Measurements from ENCODE around the gene CPXM2.
"Not testable (repeated sequence)": the region's sequence is repeated elsewhere in the genome, so short reads cannot be mapped to it uniquely, and the experiment has no call there.

CPXM2 gene

DNA sequence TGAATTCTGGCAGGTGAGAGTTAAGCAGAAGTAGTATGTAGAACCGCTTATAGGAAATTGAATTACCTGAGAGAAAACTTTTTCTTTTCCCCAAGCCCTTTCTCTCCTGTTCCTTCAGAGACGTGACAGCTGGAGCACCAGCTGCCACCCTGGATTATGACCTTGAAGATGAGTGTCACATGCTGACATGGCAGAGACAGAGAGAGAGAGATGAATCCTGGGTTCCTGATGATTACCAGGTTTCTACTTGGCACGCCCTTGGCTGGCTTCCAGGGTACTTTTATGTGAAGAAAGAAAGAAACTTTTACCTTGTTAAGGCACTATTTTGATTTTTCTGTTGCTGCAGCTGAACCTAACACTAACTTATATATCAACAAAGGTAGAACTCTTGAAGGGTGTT, 125.6 kb downstream of the CPXM2 start:
- DNase-seq: no peak

DNA sequence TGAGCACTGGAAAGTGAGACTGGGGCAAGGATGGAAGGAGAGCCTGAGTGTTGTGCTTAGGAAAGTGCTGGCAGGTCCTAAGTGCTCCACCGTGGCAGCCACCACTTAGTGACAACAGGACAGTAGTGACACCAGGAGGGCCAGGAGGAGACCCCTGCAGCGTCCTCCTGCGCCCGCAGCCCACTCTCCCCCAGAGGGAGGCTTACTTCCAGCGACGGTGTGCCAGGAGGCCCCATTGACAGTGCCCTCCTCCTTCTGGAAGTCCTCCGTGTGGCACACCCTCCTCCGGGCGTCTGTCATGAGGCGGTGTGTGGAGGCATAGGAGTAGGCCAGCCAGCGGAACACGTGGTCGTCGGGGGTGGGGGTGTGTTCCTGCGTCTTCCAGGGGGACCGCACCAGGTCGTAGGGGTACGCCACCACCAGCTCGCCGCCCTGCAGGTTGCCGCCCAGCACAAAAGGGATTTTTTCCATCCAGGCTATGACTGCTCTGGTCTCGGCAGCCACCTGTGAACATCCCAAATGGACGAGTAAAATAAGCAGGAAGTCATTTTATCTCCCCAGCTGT, 129.9 kb downstream of the CPXM2 start:
- no peak for DNase-seq

DNA sequence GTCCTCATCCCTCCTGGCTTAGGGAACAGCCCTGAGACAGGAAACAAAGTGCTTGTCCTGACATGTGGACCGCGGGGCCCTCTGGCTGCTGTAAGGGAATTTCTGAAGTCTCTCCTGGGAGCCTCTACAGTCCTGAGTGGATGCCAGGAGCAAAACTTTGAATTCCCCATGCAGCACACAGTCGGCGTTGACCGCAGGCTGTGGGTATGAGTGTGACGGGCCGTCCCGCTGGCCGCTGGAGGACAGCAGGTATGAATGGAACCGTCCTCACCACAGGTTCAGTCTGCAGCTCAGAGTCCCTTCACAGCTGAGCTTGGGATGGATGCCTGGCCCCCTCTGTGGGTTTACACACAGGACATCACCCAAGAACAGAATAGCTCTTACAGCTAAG, 130.6 kb downstream of the CPXM2 start:
- DNase-seq: no peak

DNA sequence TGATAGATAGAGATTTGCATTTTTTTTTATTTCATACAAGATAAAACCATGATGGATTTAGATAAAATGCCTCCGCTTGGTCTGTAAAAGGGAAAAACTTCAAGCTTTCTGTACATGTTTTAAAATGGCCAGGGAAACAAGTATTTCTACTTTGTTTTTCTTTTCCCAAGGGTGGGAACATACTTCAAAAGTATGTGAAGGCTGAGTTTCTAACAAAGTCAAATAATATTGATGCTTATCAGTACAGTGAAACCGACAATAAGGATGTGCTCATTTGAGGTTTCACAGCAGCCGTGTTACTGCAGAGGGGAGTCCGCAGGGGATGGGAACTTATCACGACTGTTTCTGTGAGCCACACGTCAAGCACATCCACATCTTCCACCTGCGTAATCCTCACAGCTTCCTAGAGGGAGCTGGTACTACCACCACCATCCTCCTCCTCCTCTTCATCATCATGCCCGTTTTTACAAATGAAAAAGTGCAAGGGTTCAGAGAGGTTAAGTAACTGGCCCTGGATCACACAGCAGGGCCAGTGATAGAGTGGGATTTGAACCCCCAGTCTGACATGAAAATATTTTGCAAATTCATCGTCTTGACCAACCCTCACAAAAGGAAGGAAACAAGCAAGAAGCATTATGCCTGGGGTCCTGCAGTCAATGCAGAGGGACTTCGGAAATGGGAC, 131.1 kb downstream of the CPXM2 start:
- no peak for DNase-seq

DNA sequence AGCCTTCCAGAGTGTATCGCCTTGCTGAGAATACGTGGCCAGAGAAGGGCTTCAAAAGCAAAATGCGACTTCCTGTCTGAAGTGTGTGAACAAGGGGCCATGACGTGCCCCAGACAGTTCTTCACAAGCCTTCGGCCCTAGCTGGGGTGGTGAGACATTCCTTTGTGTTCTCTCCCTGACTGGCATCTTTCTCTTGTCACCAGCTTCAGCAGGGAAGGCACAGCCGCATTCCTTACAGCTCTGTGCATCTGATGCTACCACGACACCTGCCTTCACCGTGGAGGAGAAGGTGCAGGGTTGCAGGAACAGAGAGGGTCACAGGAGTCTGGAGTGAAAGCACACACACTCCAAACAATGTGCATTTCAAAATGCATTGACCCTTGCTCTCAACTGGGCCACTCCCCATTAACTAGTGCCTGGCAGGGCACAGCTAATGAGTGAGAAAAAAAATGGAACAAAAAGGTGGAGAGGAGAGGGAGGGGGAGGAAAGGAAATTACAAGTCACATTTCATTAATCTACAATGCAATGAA, 132.0 kb downstream of the CPXM2 start:
- no peak for DNase-seq

DNA sequence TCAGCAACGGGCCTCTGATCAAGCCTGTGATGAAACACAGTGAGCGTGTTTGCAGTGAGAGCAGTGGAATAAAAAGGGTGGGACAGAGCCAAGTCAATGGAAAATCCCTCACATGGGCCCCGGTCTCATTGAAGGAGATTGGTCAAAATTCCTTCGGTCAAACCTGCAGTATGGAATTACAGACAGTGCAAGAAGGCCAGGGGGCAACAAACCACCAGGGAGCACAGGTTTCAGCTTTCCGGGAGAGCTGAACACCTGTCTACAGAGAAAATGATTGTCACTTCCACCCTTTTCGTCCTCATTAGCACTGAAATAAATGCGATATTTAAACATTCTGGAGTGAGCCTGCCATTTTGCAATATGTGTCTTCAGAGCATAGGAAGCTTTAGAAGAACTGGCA, 132.6 kb downstream of the CPXM2 start:
- DNase-seq: no peak

DNA sequence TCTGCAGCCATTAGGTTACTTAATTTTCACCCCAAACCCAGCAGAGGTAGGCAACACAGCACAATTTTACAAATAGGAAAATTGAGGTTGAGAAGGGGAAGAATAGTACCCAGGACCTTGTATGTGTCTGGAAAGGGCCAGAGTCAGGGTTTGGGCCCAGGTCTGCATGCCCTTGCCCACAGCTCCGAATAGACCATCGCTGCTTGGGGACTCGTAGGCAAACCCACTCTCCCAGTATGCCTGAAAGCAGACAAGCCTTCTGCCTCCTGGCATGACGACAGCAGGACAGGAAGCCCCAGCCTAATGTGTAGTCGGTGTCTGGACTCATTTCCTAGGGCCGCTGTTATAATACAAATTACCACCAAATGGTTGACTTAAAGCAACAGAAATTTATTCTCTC, 133.8 kb downstream of the CPXM2 start:
- DNase-seq: no peak

DNA sequence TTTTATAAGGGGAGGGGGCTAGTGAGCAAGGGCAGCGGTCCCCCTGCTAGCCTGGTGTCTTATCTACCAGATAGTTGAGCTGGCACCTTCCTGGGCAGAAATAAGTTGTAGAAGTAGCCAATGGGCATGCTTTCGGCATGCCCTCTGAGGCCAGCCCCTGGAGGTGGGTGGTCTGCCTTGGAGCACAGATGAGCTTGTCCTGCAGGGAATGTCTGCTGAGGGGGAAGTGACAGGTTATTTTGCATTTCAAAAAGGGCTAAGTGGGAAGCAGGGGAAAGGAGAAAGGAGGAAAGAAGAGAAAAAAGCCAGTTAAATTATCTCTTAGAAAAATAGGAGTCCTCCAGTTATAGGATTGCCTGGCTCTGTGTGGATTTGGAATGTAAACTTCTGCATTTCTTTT, 136.5 kb downstream of the CPXM2 start:
- no peak for DNase-seq

DNA sequence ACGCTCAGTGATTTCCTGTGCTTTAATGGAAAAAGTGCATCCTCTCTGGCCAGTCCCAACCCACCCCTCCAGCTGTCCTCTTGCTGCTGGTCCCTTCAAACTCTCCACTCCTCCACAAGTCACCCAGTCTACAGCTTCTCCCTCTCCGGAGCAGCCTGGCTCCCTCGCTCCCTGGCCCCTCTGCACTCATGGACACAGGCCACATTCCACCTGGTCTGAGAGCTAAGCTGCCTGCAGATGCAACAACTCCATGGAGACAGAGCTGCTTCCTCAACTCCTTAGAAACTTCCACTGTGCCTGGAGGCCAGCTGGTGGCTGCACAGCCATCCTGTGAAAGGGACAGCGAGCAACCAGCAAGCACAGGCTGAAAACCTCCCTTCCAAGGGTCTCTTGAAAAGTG, 137.5 kb downstream of the CPXM2 start:
- no peak for DNase-seq

DNA sequence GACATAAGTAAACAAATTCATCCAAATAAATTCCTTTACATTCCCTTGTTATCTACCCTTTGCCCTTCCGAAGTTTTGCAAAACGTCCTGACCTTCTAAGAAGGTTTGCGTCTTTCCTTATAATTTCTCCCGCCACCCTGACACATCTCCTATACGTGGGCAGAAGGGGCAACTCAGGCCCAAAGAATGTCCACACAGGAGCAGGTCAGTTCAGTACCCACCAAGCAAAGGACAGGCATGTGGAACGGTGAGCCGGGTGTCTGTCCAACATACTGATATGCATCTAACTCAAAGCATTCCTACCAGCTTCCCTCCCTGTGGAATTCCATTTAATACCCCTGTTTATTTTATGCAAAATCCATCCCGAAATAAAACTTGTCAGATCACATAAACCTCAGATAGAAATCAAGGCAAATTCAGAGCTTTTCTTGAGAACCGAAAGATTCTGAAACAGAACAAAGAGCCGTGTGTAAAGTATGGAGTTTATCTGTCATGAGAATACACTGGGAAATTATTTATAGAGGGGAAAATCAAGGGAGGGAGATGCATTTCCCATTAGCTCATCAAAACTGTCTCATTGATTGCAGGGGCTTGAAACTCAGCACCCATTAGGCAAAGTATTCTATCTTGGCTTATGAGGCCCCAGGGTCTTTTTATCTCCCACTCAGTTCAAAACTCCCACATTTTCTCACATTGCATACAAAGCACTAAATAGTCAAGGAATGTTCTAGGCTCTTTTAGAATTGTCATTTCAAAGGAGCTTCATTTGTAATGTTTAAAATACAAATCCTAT, 140.1 kb downstream of the CPXM2 start:
- no peak for DNase-seq

DNA sequence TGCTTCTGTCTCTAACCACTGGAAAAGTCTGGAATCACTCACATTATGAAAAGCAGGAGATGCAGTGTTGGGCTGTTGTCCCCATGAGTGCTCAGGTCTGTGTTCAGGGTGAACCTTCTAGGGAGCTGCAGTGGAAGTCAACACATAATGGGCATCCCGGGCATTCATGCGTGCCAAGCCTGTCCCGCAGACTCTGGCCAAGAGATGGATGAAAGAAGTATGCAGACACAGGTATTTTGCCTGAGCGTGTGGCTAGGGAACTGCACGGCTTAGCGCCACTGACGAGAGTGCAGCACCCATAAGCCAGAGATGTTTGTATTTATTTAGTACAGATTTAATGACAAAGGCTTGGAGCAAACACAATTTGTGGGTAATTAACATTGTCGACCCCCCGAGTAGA, 140.7 kb downstream of the CPXM2 start:
- no peak for DNase-seq

DNA sequence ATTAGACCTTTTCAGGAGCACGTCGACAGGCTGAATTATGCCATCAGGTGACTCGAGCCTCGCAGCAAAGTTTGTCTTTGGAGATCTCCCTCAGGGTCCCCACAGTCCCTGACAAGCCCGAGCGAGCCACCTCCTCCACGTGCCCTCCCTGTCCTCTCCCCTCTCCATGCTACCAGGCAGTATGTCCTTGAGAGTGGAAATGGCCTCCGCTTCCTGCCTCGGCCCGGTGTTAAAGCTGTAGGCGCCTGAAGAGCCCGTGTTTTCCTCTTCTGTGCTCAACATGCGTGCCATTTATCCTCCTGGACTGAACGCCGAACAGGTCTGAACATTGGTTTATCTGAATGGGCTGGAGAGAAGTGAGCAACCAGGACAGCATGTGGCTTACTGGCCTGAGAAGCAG, 142.9 kb downstream of the CPXM2 start:
- no peak for DNase-seq

DNA sequence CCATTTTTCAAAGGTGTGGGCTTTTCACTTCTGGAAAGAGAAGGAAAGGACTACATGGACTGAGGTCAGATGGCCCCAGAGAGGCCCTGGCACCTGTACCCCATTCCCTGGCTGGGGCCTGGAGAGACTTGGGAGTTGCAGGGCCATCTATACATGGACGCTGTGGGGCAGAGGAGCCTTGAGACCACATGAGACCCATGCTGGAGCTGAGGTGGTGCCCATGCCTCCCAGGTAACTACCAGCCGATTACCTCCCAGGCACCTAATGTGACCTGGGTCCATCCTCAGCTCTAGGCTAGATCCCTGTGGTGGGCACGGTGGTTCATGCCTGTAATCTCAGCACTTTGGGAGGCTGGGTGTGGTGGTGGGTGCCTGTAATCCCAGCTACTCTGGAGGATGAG, 144.2 kb downstream of the CPXM2 start:
- DNase-seq: no peak

DNA sequence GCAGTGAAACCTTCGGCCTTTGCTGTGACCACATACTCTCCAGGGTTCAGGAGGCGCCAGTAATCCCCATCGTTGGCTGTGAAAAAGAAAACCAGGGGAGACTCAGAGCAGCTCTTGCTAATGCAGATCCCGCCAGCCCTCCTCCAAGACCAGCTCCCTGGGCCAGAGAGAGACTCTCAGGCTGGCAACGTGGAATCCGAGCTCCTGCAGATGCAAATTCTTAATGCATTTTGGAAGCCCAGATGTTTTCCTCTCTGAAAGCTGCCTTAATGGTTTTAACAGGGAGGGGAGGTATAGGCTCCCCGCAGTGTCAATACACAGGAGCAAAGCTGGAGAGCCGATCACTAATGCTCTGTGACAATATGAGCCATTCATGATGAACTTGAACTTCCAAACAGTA, 144.7 kb downstream of the CPXM2 start:
- no peak for DNase-seq

DNA sequence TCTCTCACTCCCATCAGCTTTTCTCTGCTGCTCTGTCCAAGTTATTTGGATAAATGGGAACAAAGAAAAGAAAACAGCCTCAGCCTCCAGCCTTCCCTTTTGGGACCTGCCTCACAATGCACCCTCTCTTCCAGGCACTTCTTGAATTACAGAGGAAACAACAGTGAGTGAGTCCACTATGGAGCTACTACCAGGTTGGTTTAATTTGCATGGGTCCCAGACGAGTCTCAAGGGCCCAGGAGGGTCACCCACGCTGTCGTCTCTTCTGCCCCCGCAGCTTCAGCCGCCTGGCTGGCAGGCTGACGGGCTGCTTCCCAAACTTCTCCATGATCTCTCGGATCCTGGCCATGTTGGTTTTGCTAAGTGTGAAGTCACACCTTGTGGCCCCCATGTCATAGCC, 145.1 kb downstream of the CPXM2 start:
- no peak for DNase-seq

DNA sequence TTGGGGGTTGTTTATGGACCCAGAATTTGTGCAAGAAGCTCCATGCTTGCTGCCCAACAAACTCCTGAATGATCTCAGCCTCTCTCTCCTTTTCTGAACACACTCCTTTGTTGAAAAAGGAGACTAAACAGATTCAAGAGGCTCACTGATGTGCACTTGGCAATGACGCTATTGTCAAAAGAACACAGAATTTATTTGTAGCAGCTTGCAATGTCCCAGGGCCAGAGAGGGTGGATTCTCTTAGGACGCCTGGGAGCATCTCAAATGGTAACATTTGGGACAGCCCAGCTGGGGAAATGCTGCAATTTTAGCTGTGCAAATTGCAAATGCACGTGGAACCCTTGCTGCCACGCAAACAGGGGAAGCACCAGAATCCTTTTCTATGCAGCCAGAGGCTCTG, 145.5 kb downstream of the CPXM2 start:
- no peak for DNase-seq

DNA sequence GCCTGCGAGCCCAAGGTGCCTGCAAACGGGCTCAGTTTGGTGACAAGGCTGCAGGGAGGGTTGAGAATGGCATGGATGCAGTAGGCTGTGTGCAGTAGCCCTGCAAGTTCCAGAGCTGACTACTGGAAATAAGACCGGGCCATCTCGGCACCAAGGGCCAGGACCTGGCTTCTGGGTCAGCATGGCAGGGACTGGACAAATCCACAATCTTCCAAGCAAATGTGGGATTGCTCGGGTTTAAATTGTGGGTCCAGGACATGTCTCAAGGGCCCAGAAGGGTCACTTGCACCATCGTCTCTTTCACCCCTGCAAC, 147.4 kb downstream of the CPXM2 start:
- DNase-seq: no peak

DNA sequence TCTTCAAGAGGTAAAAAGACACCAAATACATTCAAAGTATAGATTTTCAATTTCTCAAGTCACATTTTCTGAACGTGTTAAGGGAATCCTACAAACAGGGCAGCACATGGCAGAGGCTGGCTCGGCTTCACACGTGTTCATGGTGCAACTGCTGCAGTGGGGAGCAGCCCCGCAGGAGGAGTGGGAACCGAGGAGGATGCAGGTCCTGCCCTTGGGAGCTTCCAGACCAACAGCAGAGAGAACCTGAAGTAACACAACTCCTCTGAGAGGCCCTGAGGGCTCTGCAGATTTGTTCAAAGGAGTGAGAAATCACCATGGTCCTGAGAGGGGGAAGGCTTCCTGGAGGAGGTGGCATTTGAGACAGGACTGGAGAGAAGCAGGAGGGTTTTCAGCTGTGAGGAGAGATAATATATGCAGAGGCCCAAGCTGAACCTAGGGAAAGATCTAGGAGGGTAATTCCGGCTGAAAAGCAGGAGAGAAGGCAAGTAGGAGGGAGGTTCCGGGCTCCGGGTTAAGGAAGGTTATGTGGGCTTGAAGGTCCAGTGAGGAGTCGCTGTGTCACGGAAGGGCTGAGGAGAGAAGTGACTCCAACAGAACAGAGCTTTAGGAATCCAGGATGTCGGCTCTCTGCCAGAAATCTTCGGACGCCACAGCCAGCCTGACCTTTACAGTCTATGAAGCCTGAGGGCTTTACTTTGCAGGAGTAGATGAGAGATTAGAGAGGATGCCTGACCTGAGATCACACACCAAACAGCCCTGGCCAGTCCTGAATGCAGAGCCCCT, 148.0 kb downstream of the CPXM2 start:
- DNase-seq: no peak

DNA sequence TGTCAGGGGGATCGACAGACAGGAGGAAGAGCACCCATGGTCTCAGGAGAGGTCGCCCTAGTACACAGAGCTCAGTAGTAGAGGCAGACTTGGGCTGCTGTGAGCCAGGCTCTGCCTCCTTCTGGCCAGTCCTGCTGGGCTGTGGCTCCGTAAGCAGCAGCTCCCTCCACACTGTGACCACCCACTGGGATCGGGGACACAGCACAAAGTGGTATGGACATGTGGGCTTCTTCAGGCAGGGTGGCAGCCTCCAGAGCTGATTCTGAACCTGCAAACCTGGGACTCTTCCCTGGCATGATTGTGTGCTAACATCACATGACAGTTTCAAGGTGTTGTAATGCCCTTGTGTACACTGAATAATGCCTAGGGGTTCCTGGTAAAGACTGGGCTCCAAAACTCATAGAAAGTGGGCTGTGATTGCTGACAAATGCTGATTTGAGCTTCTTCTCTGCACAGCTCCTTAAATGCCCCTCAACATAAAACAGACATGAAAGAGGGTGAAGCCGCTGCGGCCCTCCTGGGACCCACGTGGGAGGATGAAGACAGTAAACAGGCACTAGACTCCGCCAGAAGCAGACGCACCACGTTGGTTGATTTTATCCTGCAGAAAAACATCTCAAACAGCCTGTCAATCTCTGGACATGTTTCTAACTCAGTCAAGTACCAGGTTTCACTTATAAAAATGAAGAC, 148.7 kb downstream of the CPXM2 start:
- DNase-seq: no peak

DNA sequence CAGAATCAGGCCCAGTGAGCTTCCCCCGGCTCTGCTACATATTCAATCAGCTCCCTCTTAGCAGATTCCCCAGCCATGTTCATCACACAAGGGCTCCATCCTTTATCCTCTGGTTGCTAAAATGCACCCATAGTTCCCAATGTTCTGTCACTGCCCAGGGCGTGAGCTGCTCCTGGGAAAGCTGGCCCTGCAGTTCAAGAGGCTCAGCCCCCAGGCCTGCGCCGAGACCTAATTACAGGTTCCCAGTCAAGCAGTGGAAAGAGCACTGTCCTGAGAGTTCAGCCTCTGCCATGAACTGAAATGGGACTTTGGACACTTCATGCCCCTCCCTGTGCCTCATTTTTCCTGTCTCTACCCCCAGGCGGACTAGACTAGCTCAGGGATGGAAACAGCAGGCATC, 149.9 kb downstream of the CPXM2 start:
- no peak for DNase-seq

DNA sequence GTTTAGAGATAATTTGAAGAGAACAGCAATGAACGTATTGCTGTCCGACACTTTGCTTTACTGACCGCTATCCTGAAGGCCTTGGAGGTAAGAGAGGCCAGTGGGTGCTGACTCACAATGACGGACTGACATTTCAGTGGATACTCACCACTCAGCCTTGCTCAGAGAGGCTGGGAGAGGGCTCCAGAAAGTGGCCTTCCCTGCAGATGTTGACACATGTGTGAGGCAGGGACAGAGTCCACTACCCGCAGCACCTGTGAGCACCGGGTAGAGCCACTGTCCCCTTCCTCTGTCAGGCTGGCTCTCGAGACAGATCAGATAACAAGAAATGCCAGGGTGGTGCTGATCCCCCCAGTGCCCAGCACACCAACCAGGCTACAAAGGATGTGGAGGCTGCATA, 150.5 kb downstream of the CPXM2 start:
- no peak for DNase-seq

DNA sequence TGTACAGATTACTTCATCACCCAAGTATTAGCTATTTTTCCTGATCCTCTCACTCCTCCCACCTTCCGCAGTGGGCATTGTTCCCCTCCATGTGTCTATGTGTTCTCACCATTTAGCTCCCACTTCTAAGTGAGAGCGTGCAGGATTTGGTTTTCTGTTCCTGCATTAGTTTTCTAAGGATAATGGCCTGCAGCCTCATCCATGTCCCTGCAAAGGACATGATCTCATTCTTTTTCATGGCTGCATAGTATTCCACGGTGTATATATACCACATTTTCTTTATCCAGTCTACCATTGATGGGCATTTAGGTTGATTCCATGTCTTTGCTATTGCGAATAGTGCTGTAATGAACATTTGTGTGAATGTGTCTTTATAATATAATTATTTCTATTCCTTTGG, 154.7 kb downstream of the CPXM2 start:
- DNase-seq: not testable (repeated sequence)

DNA sequence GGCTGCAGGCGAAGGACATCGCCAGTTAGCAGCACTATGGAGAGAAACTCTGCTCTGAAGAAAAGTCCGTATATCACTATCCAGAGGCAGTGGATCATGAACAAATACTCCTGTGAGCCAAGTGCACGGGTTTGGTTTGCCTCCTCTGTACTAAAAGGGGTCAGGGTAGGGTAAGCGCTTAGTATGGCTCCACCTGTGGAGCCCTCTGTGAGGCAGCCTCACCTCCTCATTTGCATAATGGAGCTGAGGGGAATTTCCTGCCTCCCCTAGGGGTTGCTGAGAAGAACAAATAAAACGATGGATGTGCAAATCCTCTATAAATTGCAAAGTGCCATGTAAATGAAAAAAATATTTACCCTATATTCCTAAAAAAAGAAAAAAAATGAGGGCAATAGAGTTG, 162.1 kb downstream of the CPXM2 start:
- DNase-seq: no peak

Data from hematopoietic multipotent progenitor cell treated with erythropoietin and hydrocortisone succinate and interleukin-3 and kit ligand, for 4 days (in vitro differentiated cells).